GM10266 (cell line): ENCODE data around the gene PAX3.

Experiments used
- DNase-seq: peaks from one replicate; pipeline ENCODE4 v3.0.0; 2012; ENCODE audit errors: extremely low spot score
- CTCF ChIP-seq: IDR thresholded peaks from 2 replicates; pipeline ENCODE4 v1.5.1; 2012; ENCODE audit warnings: mild to moderate bottlenecking, low read depth; ENCODE audit not compliant: control insufficient read depth, insufficient read depth; ENCODE audit errors: missing control alignments

The PAX3 gene

GRCh38 chr2:222332116-222332515 is 33.3 kb upstream of the PAX3 start:
- no peak for DNase-seq
- TF ChIP-seq CTCF, result no peak

- no peak for DNase-seq
- TF ChIP-seq CTCF, result no peak
Measured at GRCh38 chr2:222330910-222331309, 32.1 kb upstream of the PAX3 start.

- no peak for TF ChIP-seq CTCF
- peak; percentile 35 for DNase-seq
Measured at GRCh38 chr2:222322236-222322635, 23.4 kb upstream of the PAX3 start.

- no peak for TF ChIP-seq CTCF
- DNase-seq, result peak; percentile 62
Measured at GRCh38 chr2:222320436-222321395, 21.9 kb upstream of the PAX3 start.

GRCh38 chr2:222319586-222320435 is 21.0 kb upstream of the PAX3 start:
- peak; percentile 81 for DNase-seq
- peak; percentile 34 for TF ChIP-seq CTCF

- peak; percentile 71 for TF ChIP-seq CTCF
- peak; percentile 84 for DNase-seq
Measured at GRCh38 chr2:222318712-222319585, 20.2 kb upstream of the PAX3 start.
